ENCODE measurements around the gene GDF10. TPM values are rescaled to one million over a fixed set of nuclear protein-coding genes. Genes with fewer than 3 reads are reported as not detected.

GDF10 gene
- total and polyA plus RNA-seq, 2 donors (not counting 3 experiments of a cell fraction or from before 2014, with no cell fraction given) = not detected

Other genes with a start within 250 kb of the GDF10 start
- gene GDF2, start 22.3 kb downstream of the GDF10 start, total RNA-seq = not detected in 2 replicates
- not detected in 2 replicates for gene GDF2, start 22.3 kb downstream of the GDF10 start, polyA plus RNA-seq
- not detected in 2 replicates for gene RBP3, start 48.2 kb downstream of the GDF10 start, total RNA-seq
- not detected in 2 replicates for gene RBP3, start 48.2 kb downstream of the GDF10 start, polyA plus RNA-seq
- gene ZNF488, start 84.1 kb downstream of the GDF10 start, total RNA-seq = 0.28 and 0.38 TPM in 2 replicates
- 0.14 and 0.21 TPM in 2 replicates for gene ZNF488, start 84.1 kb downstream of the GDF10 start, polyA plus RNA-seq
- not detected in 2 replicates for gene ANXA8, start 183.9 kb downstream of the GDF10 start, total RNA-seq
- gene ANXA8, start 183.9 kb downstream of the GDF10 start, polyA plus RNA-seq = not detected in 2 replicates
- gene FAM25G, start 191.5 kb downstream of the GDF10 start, total RNA-seq = not detected in 2 replicates
- not detected in 2 replicates for gene FAM25G, start 191.5 kb downstream of the GDF10 start, polyA plus RNA-seq
- 8.9 and 14.4 TPM in 2 replicates for gene AGAP9, start 223.4 kb downstream of the GDF10 start, total RNA-seq
- gene AGAP9, start 223.4 kb downstream of the GDF10 start, polyA plus RNA-seq = 9.6 and 9.9 TPM in 2 replicates